Measurements from ENCODE around the gene HOXD10.

- TF ChIP-seq EZH2 (IDR thresholded peaks at IDR 0.05), result no peak
- TF ChIP-seq POLR2AphosphoS5 (IDR thresholded peaks at IDR 0.05; ENCODE audit: borderline replicate concordance, low read depth, low read length), result no peak
Observed at GRCh38 chr2:176115883-176116813, at the start of gene HOXD10.

All from SK-N-MC (cell line).